ENCODE data around the gene HOXA7. TPM values are rescaled to one million over a fixed set of nuclear protein-coding genes. Genes with fewer than 3 reads are reported as not detected.

Gene HOXA7
- total and polyA plus RNA-seq, 11 donors = 0.29 TPM; not detected in 10

GRCh38 chr7:27141923-27142579, 14.4 kb downstream of the HOXA7 start:
- H3K27ac ChIP-seq = peak overlapping the region in 1 of 12 donors; percentile 61
- 11 to 18% (median 13%) methylated on average over 30 of the region's 30 CpGs for WGBS, 4 donors
- no peaks in the 10 kb centered on the region for H3K9me3 ChIP-seq
- TF ChIP-seq POLR2A (IDR thresholded peaks at IDR 0.05) = no peak
- TF ChIP-seq CTCF (IDR thresholded peaks at IDR 0.05) = no peak
- H3K27me3 ChIP-seq = peaks cover 67 to 100% (median 97%) of the 10 kb centered on the region in 9 donors
- H3K4me1 ChIP-seq = peaks cover 0 to 41% (median 7%) of the 10 kb centered on the region in 12 donors
- ATAC-seq (no peak), DNase-seq (no peak)
- H3K4me3 ChIP-seq = peak overlapping the region; percentile 18 to 69 (median 48)
- intact Hi-C loops (cut with DNase I) = loop anchor here in 3 of 10 donors (5.0 kb wide), 3 partner anchors 285 to 460 kb away; no protein-coding TSS in a partner anchor
- no peaks in the 10 kb centered on the region for H3K36me3 ChIP-seq

- Histone ChIP-seq H3K27me3 (peaks cover 60 to 100% (median 97%) of the 10 kb centered on the region in 9 donors), H3K27ac (no peak overlapping the region), H3K4me1 (peaks cover 0 to 40% (median 8%) of the 10 kb centered on the region in 12 donors), H3K9me3 (no peaks in the 10 kb centered on the region), H3K36me3 (no peaks in the 10 kb centered on the region), H3K4me3 (peak overlapping the region in 1 of 12 donors; percentile 58)
- DNase-seq = no peak
- intact Hi-C loops (cut with DNase I) = loop anchor here in 3 of 10 donors (5.0 kb wide), 3 partner anchors 284 to 459 kb away; no protein-coding TSS in a partner anchor
- WGBS, 4 donors = 33 to 48% (median 41%) methylated on average over 18 of the region's 18 CpGs
- ATAC-seq = no peak
- no peak for TF ChIP-seq CTCF (IDR thresholded peaks at IDR 0.05)
- TF ChIP-seq POLR2A (IDR thresholded peaks at IDR 0.05) = no peak
These were observed 15.1 kb downstream of the HOXA7 start for GRCh38 chr7:27141137-27141922.

- Histone ChIP-seq H3K4me1 (peaks cover 0 to 38% (median 8%) of the 10 kb centered on the region in 12 donors), H3K9me3 (no peaks in the 10 kb centered on the region), H3K4me3 (no peak overlapping the region), H3K27ac (peak overlapping the region in 1 of 12 donors; percentile 60), H3K36me3 (no peaks in the 10 kb centered on the region), H3K27me3 (peaks cover 53 to 100% (median 97%) of the 10 kb centered on the region in 9 donors)
- 31 to 52% (median 40%) methylated on average over 15 of the region's 15 CpGs for WGBS, 4 donors
- ATAC-seq (no peak), DNase-seq (no peak)
- intact Hi-C loops (cut with DNase I) = loop anchor here in 3 of 10 donors (5.0 kb wide), 3 partner anchors 283 to 458 kb away; no protein-coding TSS in a partner anchor
- no peak for TF ChIP-seq CTCF (IDR thresholded peaks at IDR 0.05)
- no peak for TF ChIP-seq POLR2A (IDR thresholded peaks at IDR 0.05)
These were observed 16.2 kb downstream of the HOXA7 start for GRCh38 chr7:27140126-27140857.

Measured in heart left ventricle (tissue), 16 donors.